22Rv1 (cell line): ENCODE data around the gene STIM1.

Experiments
- ZFX ChIP-seq: fragments of 450-650 bp; IDR thresholded peaks from 2 replicates; pipeline ENCODE4 v1.6.1; 2017; ENCODE audit warnings: antibody characterized with exemption, borderline replicate concordance
- TF ChIP-seq, protein P1 (sequence below): fragments of 450-650 bp; IDR thresholded peaks from 2 replicates; pipeline ENCODE4 v1.5.1; 2017; ENCODE audit warnings: mild to moderate bottlenecking

DNA sequence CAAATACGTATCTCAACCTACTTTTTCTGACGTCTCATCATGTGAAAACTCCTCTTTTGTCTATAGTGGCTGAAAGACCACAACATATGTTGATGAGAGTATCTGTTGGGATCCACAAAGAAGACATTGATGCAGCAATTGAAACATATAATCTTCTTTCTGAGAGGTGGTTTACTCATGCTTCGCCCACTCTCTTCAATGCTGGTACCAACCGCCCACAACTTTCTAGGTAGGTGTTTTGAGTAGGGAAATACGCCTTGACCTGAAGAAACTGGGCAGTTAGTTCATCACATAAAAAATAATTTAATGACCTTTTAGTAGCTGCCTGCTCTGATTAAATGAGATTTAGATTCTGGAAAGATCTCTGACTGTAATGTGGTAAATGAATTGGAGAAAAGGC lies 256.4 kb downstream of the STIM1 start:
- TF ChIP-seq, protein P1, sequence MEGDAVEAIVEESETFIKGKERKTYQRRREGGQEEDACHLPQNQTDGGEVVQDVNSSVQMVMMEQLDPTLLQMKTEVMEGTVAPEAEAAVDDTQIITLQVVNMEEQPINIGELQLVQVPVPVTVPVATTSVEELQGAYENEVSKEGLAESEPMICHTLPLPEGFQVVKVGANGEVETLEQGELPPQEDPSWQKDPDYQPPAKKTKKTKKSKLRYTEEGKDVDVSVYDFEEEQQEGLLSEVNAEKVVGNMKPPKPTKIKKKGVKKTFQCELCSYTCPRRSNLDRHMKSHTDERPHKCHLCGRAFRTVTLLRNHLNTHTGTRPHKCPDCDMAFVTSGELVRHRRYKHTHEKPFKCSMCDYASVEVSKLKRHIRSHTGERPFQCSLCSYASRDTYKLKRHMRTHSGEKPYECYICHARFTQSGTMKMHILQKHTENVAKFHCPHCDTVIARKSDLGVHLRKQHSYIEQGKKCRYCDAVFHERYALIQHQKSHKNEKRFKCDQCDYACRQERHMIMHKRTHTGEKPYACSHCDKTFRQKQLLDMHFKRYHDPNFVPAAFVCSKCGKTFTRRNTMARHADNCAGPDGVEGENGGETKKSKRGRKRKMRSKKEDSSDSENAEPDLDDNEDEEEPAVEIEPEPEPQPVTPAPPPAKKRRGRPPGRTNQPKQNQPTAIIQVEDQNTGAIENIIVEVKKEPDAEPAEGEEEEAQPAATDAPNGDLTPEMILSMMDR = no peak
- no peak for TF ChIP-seq ZFX
